Measurements from ENCODE around the gene SLC6A8.
"Not testable (repeated sequence)": the region's sequence is repeated elsewhere in the genome, so short reads cannot be mapped to it uniquely, and the experiment has no call there.

The SLC6A8 gene

GRCh38 chrX:153694256-153694655, 6.5 kb downstream of the SLC6A8 start:
- DNase-seq = not testable (repeated sequence)

GRCh38 chrX:153694687-153695270, 7.1 kb downstream of the SLC6A8 start:
- DNase-seq = no peak

- no peak for DNase-seq
These were observed 8.4 kb downstream of the SLC6A8 start for GRCh38 chrX:153696100-153696499.

- DNase-seq = not testable (repeated sequence)
These were observed 8.8 kb downstream of the SLC6A8 start for GRCh38 chrX:153696538-153696937.

- not testable (repeated sequence) for DNase-seq
These were observed 9.4 kb downstream of the SLC6A8 start for GRCh38 chrX:153696986-153697722.

GRCh38 chrX:153697924-153698865, 10.5 kb downstream of the SLC6A8 start:
- no peak for DNase-seq

- DNase-seq = not testable (repeated sequence)
These were observed 11.6 kb downstream of the SLC6A8 start for GRCh38 chrX:153699210-153699783.

GRCh38 chrX:153699784-153700371, 12.2 kb downstream of the SLC6A8 start:
- DNase-seq = not testable (repeated sequence)

GRCh38 chrX:153700376-153700945, 12.7 kb downstream of the SLC6A8 start:
- DNase-seq = no peak

- DNase-seq = no peak
These were observed 13.2 kb downstream of the SLC6A8 start for GRCh38 chrX:153700967-153701366.

GRCh38 chrX:153701706-153702105, 14.0 kb downstream of the SLC6A8 start:
- no peak for DNase-seq

- DNase-seq = no peak
These were observed 14.8 kb downstream of the SLC6A8 start for GRCh38 chrX:153702336-153703035.

- no peak for DNase-seq
These were observed 15.3 kb downstream of the SLC6A8 start for GRCh38 chrX:153703036-153703370.

GRCh38 chrX:153704021-153704526, 16.3 kb downstream of the SLC6A8 start:
- DNase-seq = no peak

GRCh38 chrX:153704631-153705402, 17.1 kb downstream of the SLC6A8 start:
- not testable (repeated sequence) for DNase-seq

GRCh38 chrX:153705403-153706060, 17.8 kb downstream of the SLC6A8 start:
- DNase-seq = not testable (repeated sequence)

GRCh38 chrX:153706799-153707198, 19.1 kb downstream of the SLC6A8 start:
- no peak for DNase-seq

GRCh38 chrX:153707406-153707805, 19.7 kb downstream of the SLC6A8 start:
- no peak for DNase-seq

- peak; percentile 53 to 57 for DNase-seq
These were observed 20.7 kb downstream of the SLC6A8 start for GRCh38 chrX:153708415-153708814.

All from SW 1271 (cell line).